Measurements from ENCODE around the gene TCEAL3.
"Not testable (repeated sequence)": the region's sequence is repeated elsewhere in the genome, so short reads cannot be mapped to it uniquely, and the experiment has no call there.

TCEAL3 gene, protein sequence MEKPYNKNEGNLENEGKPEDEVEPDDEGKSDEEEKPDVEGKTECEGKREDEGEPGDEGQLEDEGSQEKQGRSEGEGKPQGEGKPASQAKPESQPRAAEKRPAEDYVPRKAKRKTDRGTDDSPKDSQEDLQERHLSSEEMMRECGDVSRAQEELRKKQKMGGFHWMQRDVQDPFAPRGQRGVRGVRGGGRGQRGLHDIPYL

DNA sequence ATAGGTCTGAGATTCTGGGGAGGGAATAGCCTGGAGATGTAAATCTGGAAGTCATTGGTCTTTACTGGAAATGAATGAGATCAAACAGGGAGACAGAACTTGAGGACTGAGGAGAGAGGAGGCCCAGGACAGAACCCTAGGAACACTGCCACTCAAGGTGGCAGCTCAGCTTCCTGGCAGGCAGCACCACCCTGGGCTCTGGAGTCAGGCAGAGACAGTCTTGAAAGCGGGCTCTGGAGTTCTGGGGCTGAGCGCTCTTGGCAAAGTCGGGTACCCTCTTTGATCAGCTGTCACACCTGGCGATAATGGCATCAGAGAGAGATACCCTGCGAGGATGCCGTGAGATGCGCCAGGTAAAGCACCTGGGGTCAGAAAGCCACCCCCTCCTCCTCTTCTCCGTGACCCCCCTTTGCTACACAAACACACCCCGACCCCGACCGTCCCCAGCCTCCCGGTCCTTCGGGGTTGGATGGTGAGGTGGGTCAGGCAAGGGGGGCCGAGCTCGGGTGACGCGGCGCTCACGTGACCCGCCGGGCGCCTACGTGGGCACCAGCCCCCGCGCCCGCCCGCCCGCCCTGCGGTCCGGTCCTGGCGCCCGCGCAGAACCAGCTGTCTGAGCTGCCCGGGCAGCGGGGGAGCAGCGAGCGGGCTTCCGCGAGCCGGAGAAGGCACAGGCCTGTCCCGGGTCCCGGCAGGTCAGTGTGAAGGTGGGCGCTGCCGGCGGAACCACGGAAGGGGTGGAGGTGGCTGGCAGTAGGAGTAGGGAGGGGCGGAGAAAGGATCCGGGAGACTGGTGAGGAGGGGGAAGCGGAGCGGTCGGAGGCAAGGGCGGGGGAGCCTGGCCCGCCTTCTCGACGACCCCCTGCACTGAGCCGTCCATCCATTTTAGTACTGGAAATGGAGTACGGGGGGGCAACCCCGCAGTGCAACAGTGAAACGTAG lies at the start of gene TCEAL3:
TCEAL3 (plus strand) TSS at position 600 of the 942 bp plus-strand sequence. CDS start 1,102 bp downstream, outside the sequence.
- in situ Hi-C loops (cut with HindIII; ENCODE audit: low pct_unique_long_range_greater_than_20kb, low sequenced_read_pairs), result no loop called here
- no peak for TF ChIP-seq JUND (IDR thresholded peaks at IDR 0.05; ENCODE audit: low read depth)
- peak in 1 of 2 experiments; percentile 37 for DNase-seq (ENCODE audit: low read depth in 1 of 2, low spot score in 1 of 2)

DNA sequence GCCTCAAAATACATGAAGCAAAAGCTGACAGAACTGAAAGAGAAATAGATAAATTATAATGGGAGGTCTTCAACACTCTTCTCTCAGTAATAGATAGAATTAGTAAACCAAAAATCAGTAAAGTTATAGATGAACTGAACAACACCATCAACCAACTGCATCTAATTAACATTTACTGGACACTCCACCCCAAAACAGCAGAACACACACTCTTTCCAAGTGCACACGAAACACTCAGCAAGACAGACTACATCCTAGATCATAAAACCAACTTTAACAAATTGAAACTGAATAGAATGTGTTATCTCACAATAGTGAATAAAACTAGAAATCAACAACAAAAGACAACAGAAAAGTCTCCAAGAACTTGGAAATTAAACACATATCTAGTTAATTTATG lies 47.5 kb upstream of the TCEAL3 start:
- TF ChIP-seq JUND (IDR thresholded peaks at IDR 0.05; ENCODE audit: low read depth), result no peak
- no peak for DNase-seq (ENCODE audit: low read depth in 1 of 2, low spot score in 1 of 2)
- in situ Hi-C loops (cut with HindIII; ENCODE audit: low pct_unique_long_range_greater_than_20kb, low sequenced_read_pairs), result no loop called here

DNA sequence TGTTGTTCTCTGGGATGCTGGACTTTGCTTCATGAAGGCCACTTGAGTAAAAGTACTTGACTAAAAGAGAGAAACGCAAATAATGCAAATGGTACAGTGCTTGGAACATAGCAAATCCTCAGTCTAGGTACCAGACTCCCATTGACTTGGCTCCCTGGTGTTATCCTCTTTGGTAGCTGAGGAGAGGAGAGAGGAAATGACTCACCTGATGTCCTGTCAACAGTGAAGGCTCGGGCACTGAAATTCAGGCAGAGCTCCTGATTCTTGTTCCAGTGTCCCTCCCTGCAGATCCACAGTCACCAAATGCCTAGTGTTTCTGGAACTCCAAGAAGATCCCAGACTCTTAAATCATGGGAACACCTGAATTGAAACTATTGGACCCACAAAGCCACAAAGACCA lies 45.0 kb upstream of the TCEAL3 start:
- no peak for TF ChIP-seq JUND (IDR thresholded peaks at IDR 0.05; ENCODE audit: low read depth)
- in situ Hi-C loops (cut with HindIII; ENCODE audit: low pct_unique_long_range_greater_than_20kb, low sequenced_read_pairs), result no loop called here

DNA sequence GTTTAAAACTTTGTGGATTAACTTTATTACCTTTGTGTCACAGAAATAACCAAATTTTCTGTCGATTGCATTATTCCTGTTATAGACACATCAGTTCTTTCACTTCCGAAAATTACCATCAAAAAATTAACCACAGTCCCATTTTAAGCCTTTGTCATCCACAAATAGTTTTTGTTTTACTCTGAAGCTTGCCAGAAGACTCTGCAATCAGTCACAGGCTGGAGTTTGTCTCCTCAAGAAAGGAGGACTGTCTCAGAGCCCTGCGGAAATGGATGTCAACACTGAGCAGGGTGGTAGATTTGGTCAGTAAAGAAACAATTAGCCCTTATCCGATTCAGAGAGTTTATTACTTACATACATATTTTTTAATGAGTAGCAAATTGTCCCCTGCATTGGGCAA lies 42.6 kb upstream of the TCEAL3 start:
- TF ChIP-seq JUND (IDR thresholded peaks at IDR 0.05; ENCODE audit: low read depth), result no peak
- in situ Hi-C loops (cut with HindIII; ENCODE audit: low pct_unique_long_range_greater_than_20kb, low sequenced_read_pairs), result no loop called here

More for the DNA sequence above, 45.0 kb upstream of the TCEAL3 start:
- DNase-seq (ENCODE audit: low read depth in 1 of 2, low spot score in 1 of 2), result no peak

DNA sequence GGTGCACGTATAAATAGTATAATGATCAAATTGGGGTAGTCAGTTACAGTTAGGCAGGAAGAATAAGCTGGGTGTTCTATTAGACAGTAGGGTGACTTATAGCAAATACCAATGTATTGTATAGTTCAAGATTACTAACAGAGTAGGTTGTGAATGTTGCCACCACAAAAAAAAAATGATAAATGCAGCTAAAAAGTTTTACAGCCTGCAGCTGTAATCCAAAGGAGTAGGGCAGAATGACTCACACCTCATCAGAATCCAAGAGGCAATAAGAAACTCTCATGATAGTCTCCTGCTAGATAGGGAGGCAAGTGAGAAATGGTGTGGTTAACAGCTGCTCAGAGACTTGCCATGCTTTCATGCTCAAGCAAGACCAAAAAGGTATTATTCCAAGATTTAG lies 42.0 kb upstream of the TCEAL3 start:
- DNase-seq (ENCODE audit: low read depth in 1 of 2, low spot score in 1 of 2), result no peak
- no peak for TF ChIP-seq JUND (IDR thresholded peaks at IDR 0.05; ENCODE audit: low read depth)
- in situ Hi-C loops (cut with HindIII; ENCODE audit: low pct_unique_long_range_greater_than_20kb, low sequenced_read_pairs), result no loop called here

More for the DNA sequence above, 42.6 kb upstream of the TCEAL3 start:
- DNase-seq (ENCODE audit: low read depth in 1 of 2, low spot score in 1 of 2), result no peak

DNA sequence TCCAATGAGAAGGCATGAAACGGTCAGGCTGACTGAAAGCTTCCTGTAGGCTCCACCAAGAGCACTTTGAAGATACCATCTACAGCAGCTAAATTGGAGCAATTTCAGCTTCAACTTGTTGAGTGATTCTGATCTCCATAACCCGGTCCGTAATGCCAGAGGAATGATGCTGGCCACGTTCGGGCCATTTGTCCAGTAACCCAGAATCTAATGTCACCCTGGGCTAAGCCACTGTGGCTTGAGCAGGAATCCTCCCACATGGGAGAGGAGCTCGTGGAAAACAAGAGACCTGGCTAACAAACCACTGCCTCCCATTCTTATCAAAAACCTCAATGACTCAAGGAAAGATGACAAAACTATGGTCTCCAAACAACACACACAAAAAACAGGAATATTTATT lies 36.6 kb upstream of the TCEAL3 start:
- no peak for DNase-seq (ENCODE audit: low read depth in 1 of 2, low spot score in 1 of 2)
- in situ Hi-C loops (cut with HindIII; ENCODE audit: low pct_unique_long_range_greater_than_20kb, low sequenced_read_pairs), result no loop called here
- no peak for TF ChIP-seq JUND (IDR thresholded peaks at IDR 0.05; ENCODE audit: low read depth)

DNA sequence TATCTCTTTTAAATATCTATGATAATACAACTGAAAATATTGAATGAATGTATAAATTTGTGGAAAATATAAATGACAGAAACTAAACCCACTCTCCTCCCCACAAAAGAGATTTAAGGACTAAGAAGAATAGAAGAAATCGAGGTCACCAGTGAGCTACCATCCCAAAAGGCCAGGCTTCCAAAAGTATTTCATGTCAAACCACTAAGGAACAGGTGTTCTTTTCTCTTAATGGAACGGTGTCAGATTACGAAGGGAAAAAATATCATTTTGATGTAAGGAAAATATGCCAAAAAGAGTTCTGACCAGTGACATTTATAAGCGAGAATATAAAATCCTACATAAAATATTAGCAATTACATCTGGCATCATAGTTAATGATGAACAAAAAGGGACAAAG lies 36.0 kb upstream of the TCEAL3 start:
- no peak for DNase-seq (ENCODE audit: low read depth in 1 of 2, low spot score in 1 of 2)
- in situ Hi-C loops (cut with HindIII; ENCODE audit: low pct_unique_long_range_greater_than_20kb, low sequenced_read_pairs), result no loop called here
- no peak for TF ChIP-seq JUND (IDR thresholded peaks at IDR 0.05; ENCODE audit: low read depth)

GRCh38 chrX:103573202-103573601 lies 34.6 kb upstream of the TCEAL3 start:
- no peak for TF ChIP-seq JUND (IDR thresholded peaks at IDR 0.05; ENCODE audit: low read depth)
- in situ Hi-C loops (cut with HindIII; ENCODE audit: low pct_unique_long_range_greater_than_20kb, low sequenced_read_pairs), result no loop called here
- DNase-seq (ENCODE audit: low read depth in 1 of 2, low spot score in 1 of 2), result no peak

GRCh38 chrX:103584596-103584995 lies 23.2 kb upstream of the TCEAL3 start:
- in situ Hi-C loops (cut with HindIII; ENCODE audit: low pct_unique_long_range_greater_than_20kb, low sequenced_read_pairs), result no loop called here
- no peak for DNase-seq (ENCODE audit: low read depth in 1 of 2, low spot score in 1 of 2)
- no peak for TF ChIP-seq JUND (IDR thresholded peaks at IDR 0.05; ENCODE audit: low read depth)

DNA sequence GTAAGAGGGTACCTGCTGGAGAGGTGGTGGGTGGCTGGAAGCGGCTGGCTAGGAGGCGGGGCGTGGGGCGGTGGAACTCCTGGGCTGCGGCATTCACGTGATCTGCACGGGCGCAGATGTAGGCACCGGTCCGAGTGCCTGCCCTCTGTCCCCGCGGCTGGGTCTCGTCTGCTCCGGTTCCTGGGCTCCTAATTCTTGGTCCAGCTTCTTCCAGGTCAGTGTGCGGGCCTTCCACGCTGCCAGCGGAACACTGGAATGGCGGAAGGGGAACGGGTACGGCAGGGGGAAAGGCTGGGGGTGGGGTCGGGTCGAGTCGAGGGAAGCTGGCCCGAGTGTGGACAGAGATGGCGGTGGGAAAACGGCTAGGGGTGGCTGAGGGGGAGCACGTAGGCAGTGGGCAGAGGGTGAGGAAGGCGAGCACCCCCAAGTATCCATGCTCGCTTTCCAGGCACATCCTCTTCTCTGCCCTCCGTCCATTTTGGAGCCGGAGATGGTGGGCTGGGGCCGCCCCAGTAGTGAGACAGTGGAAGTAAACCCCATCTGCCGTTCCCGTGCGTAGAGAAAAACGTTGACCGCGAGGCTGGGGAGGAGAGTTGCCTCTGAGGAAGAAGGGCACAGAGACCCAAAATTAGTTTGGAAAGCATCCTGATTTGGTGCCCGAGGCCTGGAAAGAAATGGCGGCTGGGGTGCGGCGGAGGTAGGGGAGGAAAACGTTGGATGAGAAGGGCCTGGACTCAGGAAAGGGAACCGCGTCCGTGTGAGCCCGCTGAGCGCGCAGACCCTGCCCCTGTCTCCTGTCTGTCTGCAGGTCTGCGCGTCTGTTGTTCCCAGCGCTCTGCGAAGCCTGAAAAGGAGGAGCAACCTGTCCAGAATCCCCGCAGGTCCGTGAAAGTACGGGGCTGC lies 22.1 kb upstream of the TCEAL3 start, which contains the start of gene TCEAL4:
TCEAL4 (plus strand) TSS at position 105 of the 903 bp plus-strand sequence. CDS start 1,161 bp downstream, outside the sequence.
- no peak for TF ChIP-seq JUND (IDR thresholded peaks at IDR 0.05; ENCODE audit: low read depth)
- in situ Hi-C loops (cut with HindIII; ENCODE audit: low pct_unique_long_range_greater_than_20kb, low sequenced_read_pairs), result no loop called here

GRCh38 chrX:103586314-103586646 lies 21.5 kb upstream of the TCEAL3 start:
- no peak for TF ChIP-seq JUND (IDR thresholded peaks at IDR 0.05; ENCODE audit: low read depth)
- in situ Hi-C loops (cut with HindIII; ENCODE audit: low pct_unique_long_range_greater_than_20kb, low sequenced_read_pairs), result no loop called here
- peak in 1 of 2 experiments; percentile 23 for DNase-seq (ENCODE audit: low read depth in 1 of 2, low spot score in 1 of 2)

More for the DNA sequence above, 22.1 kb upstream of the TCEAL3 start, which contains the start of gene TCEAL4:
- DNase-seq (ENCODE audit: low read depth in 1 of 2, low spot score in 1 of 2), result peak in 1 of 2 experiments; percentile 20

DNA sequence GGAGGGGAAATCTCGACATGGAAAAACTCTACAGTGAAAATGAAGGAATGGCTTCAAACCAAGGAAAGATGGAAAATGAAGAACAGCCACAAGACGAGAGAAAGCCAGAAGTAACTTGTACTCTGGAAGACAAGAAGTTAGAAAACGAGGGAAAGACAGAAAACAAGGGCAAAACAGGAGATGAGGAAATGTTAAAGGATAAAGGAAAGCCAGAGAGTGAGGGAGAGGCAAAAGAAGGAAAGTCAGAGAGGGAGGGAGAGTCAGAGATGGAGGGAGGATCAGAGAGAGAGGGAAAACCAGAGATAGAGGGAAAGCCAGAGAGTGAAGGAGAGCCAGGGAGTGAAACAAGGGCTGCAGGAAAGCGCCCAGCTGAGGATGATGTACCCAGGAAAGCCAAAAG lies 21.1 kb upstream of the TCEAL3 start:
- in situ Hi-C loops (cut with HindIII; ENCODE audit: low pct_unique_long_range_greater_than_20kb, low sequenced_read_pairs), result no loop called here
- DNase-seq (ENCODE audit: low read depth in 1 of 2, low spot score in 1 of 2), result no peak
- no peak for TF ChIP-seq JUND (IDR thresholded peaks at IDR 0.05; ENCODE audit: low read depth)

DNA sequence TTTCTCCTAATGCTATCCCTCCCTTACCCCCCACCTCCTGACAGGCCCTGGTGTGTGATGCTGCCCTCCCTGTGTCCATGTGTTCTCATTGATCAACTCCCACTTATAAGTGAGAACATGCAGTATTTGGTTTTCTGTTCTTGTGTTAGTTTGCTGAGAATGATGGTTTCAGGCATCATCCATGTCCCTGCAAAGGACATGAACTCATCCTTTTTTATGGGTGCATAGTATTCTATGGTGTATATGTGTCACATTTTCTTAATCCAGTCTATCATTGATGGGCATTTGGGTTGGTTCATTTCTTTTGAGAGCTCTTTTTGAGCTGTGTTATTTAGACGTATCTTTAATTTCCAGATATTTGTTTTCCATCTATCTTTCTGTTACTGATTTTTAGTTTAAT lies 15.5 kb upstream of the TCEAL3 start:
- DNase-seq (ENCODE audit: low read depth in 1 of 2, low spot score in 1 of 2); in situ Hi-C loops (cut with HindIII; ENCODE audit: low pct_unique_long_range_greater_than_20kb, low sequenced_read_pairs): not testable (repeated sequence)

- DNase-seq (ENCODE audit: low read depth in 1 of 2, low spot score in 1 of 2); in situ Hi-C loops (cut with HindIII; ENCODE audit: low pct_unique_long_range_greater_than_20kb, low sequenced_read_pairs): not testable (repeated sequence)
Measured at GRCh38 chrX:103595202-103595601, 12.6 kb upstream of the TCEAL3 start.

All from T47D (cell line).